GM23248 (cell line): ENCODE data around the gene CCDC102A. TPM values are rescaled to one million over a fixed set of nuclear protein-coding genes. Genes with fewer than 3 reads are reported as not detected.

Source experiments
- DNase-seq: peaks from one replicate; pipeline ENCODE4 v3.0.0-alpha.2; 2015
- H2AFZ ChIP-seq: fragments of 200-600 bp; sonication (generic); 2 replicates; pipeline ENCODE4 v1.6.1; 2016; ENCODE audit warnings: antibody characterized with exemption
- H3F3A ChIP-seq: fragments of 200-600 bp; sonication (generic); 2 replicates; pipeline ENCODE4 v1.6.1; 2016; ENCODE audit warnings: mild to moderate bottlenecking, antibody characterized with exemption, mixed run types; ENCODE audit not compliant: insufficient read depth
- H3K27ac ChIP-seq: fragments of 200-600 bp; sonication (generic); 2 replicates; pipeline ENCODE4 v1.5.1; 2016; ENCODE audit warnings: mild to moderate bottlenecking
- H3K27me3 ChIP-seq: fragments of 200-600 bp; sonication (generic); replicated peaks from 2 replicates; pipeline ENCODE4 v1.6.1; 2016; ENCODE audit warnings: mild to moderate bottlenecking; ENCODE audit not compliant: insufficient read depth
- H3K36me3 ChIP-seq: fragments of 200-600 bp; sonication (generic); 2 replicates; pipeline ENCODE4 v1.6.1; 2016; ENCODE audit warnings: low read depth, mild to moderate bottlenecking
- H3K4me1 ChIP-seq: fragments of 200-600 bp; sonication (generic); 2 replicates; pipeline ENCODE4 v1.6.1; 2016; ENCODE audit warnings: mild to moderate bottlenecking; ENCODE audit not compliant: insufficient read depth
- H3K4me2 ChIP-seq: fragments of 200-600 bp; sonication (generic); one replicate; pipeline ENCODE4 v1.6.1; 2016; ENCODE audit warnings: mild to moderate bottlenecking; ENCODE audit not compliant: unreplicated experiment
- H3K4me3 ChIP-seq: fragments of 200-600 bp; sonication (generic); 2 replicates; pipeline ENCODE4 v1.5.1; 2016; ENCODE audit warnings: mild to moderate bottlenecking
- H3K79me2 ChIP-seq: fragments of 200-600 bp; sonication (generic); 2 replicates; pipeline ENCODE4 v1.6.1; 2016; ENCODE audit warnings: mild to moderate bottlenecking; ENCODE audit not compliant: insufficient read depth
- H3K9ac ChIP-seq: fragments of 200-600 bp; sonication (generic); 2 replicates; pipeline ENCODE4 v1.6.1; 2016; ENCODE audit warnings: mild to moderate bottlenecking
- H3K9me2 ChIP-seq: fragments of 200-600 bp; sonication (generic); 2 replicates; pipeline ENCODE4 v1.6.1; 2016; ENCODE audit warnings: mixed run types, mild to moderate bottlenecking, moderate library complexity; ENCODE audit not compliant: insufficient read depth
- H3K9me3 ChIP-seq: fragments of 200-600 bp; sonication (generic); one replicate; pipeline ENCODE4 v1.6.1; 2017; ENCODE audit warnings: low read depth
- H4K20me1 ChIP-seq: fragments of 200-600 bp; sonication (generic); 2 replicates; pipeline ENCODE4 v1.6.0; 2016; ENCODE audit not compliant: insufficient read depth
- EZH2 ChIP-seq: fragments of 200-600 bp; sonication (generic); IDR thresholded peaks from 2 replicates; pipeline ENCODE4 v1.6.1; 2018; ENCODE audit warnings: antibody characterized with exemption, mild to moderate bottlenecking; ENCODE audit not compliant: insufficient read depth, poor library complexity, severe bottlenecking
- EZH2phosphoT487 ChIP-seq: fragments of 200-600 bp; sonication (generic); IDR thresholded peaks from 2 replicates; pipeline ENCODE4 v1.6.1; 2018; ENCODE audit warnings: antibody characterized with exemption, moderate library complexity, mild to moderate bottlenecking, low read depth; ENCODE audit not compliant: insufficient read depth
- WGBS, 2 experiments: methylation state at CpG; one replicate each; pipeline ENCODE4 v1.1.6; 2015 to 2017; ENCODE audit warnings: low lambda C conversion rate in 2 of 2, low coverage in 1 of 2; ENCODE audit errors: missing lambda C conversion rate in 2 of 2; 5-methylcytosine and 5-hydroxymethylcytosine counted together
- in situ Hi-C: fragments of 300-500 bp; cut with MboI; formaldehyde crosslinking; loops from 2 replicates; pipeline ENCODE4 v1.15.0; 2020
- polyA plus RNA-seq: library from polyadenylated mRNA; unstranded; fragments of >200 nt; fragmentation: Nextera tagmentation; extraction: Ambion mirVana; gene quantifications from 2 replicates; pipeline ENCODE4 v1.2.1, GENCODE V29; 2016
- total RNA-seq: library from RNA; depleted of rRNA; stranded (reverse); fragments of >200 nt; shearing (Covaris generic); gene quantifications from 2 replicates; pipeline ENCODE4 v1.2.3, GENCODE V29; 2014

The CCDC102A gene
- total and polyA plus RNA-seq, 2 experiments from 2014 or later, result 3.9 to 17.7 TPM

GRCh38 chr16:57498031-57498430 lies 38.3 kb downstream of the CCDC102A start:
- Histone ChIP-seq H3K4me2 (no peak overlapping the region), H3K4me1 (no peaks in the 10 kb centered on the region), H3K27me3 (no peaks in the 10 kb centered on the region), H4K20me1 (no peaks in the 10 kb centered on the region), H3F3A (no peaks in the 10 kb centered on the region), H2AFZ (no peak overlapping the region), H3K36me3 (no peaks in the 10 kb centered on the region), H3K79me2 (no peaks in the 10 kb centered on the region), H3K27ac (no peak overlapping the region), H3K9me2 (no peaks in the 10 kb centered on the region), H3K4me3 (no peak overlapping the region), H3K9me3 (no peaks in the 10 kb centered on the region), H3K9ac (no peak overlapping the region)
- 74 to 76% methylated on average over 4 of the region's 4 CpGs for WGBS, 2 experiments
- DNase-seq, result no peak
- in situ Hi-C loops, result no loop called here
- TF ChIP-seq EZH2, result no peak
- TF ChIP-seq EZH2phosphoT487, result no peak

- TF ChIP-seq EZH2 (no peak), EZH2phosphoT487 (no peak)
- H3K27me3 ChIP-seq, result no peaks in the 10 kb centered on the region
- H3K4me2 ChIP-seq, result no peak overlapping the region
- DNase-seq, result no peak
- no peak overlapping the region for H3K27ac ChIP-seq
- no peak overlapping the region for H3K4me3 ChIP-seq
- no peaks in the 10 kb centered on the region for H4K20me1 ChIP-seq
- 69 to 75% methylated on average over 13 of the region's 13 CpGs for WGBS, 2 experiments
- no peaks in the 10 kb centered on the region for H3K9me2 ChIP-seq
- H3K9me3 ChIP-seq, result no peaks in the 10 kb centered on the region
- no peaks in the 10 kb centered on the region for H3K36me3 ChIP-seq
- H2AFZ ChIP-seq, result no peak overlapping the region
- no peaks in the 10 kb centered on the region for H3K4me1 ChIP-seq
- in situ Hi-C loops, result no loop called here
- H3K9ac ChIP-seq, result no peak overlapping the region
- H3K79me2 ChIP-seq, result no peaks in the 10 kb centered on the region
- H3F3A ChIP-seq, result no peaks in the 10 kb centered on the region
These were observed 39.2 kb downstream of the CCDC102A start for GRCh38 chr16:57497121-57497520.

GRCh38 chr16:57493767-57494166 lies 42.6 kb downstream of the CCDC102A start:
- TF ChIP-seq EZH2, result no peak
- TF ChIP-seq EZH2phosphoT487, result no peak
- in situ Hi-C loops, result no loop called here
- H3K9me2 ChIP-seq, result no peaks in the 10 kb centered on the region
- no peaks in the 10 kb centered on the region for H3K9me3 ChIP-seq
- H3K36me3 ChIP-seq, result no peaks in the 10 kb centered on the region
- H3K4me1 ChIP-seq, result no peaks in the 10 kb centered on the region
- H2AFZ ChIP-seq, result no peak overlapping the region
- no peaks in the 10 kb centered on the region for H3K79me2 ChIP-seq
- WGBS, 2 experiments, result 79 to 86% methylated on average over 4 of the region's 4 CpGs
- H3K27me3 ChIP-seq, result no peaks in the 10 kb centered on the region
- H3K9ac ChIP-seq, result no peak overlapping the region
- no peaks in the 10 kb centered on the region for H4K20me1 ChIP-seq
- H3F3A ChIP-seq, result no peaks in the 10 kb centered on the region
- H3K27ac ChIP-seq, result no peak overlapping the region
- no peak overlapping the region for H3K4me3 ChIP-seq
- no peak overlapping the region for H3K4me2 ChIP-seq
- no peak for DNase-seq

- no peaks in the 10 kb centered on the region for H3F3A ChIP-seq
- no peak overlapping the region for H3K4me2 ChIP-seq
- H3K4me3 ChIP-seq, result no peak overlapping the region
- peaks cover 12% of the 10 kb centered on the region for H3K79me2 ChIP-seq
- H3K4me1 ChIP-seq, result peaks cover 19% of the 10 kb centered on the region; the same call in 1 of the 2 replicates
- 99 to 100% methylated on average over 5 of the region's 5 CpGs for WGBS, 2 experiments
- in situ Hi-C loops, result no loop called here
- no peak for TF ChIP-seq EZH2phosphoT487
- no peak for TF ChIP-seq EZH2
- H3K27ac ChIP-seq, result no peak overlapping the region
- H3K27me3 ChIP-seq, result no peaks in the 10 kb centered on the region
- H3K9me2 ChIP-seq, result no peaks in the 10 kb centered on the region
- H3K9ac ChIP-seq, result no peak overlapping the region
- no peaks in the 10 kb centered on the region for H3K36me3 ChIP-seq
- H2AFZ ChIP-seq, result no peak overlapping the region
- no peaks in the 10 kb centered on the region for H3K9me3 ChIP-seq
- no peaks in the 10 kb centered on the region for H4K20me1 ChIP-seq
- DNase-seq, result no peak
These were observed 47.1 kb downstream of the CCDC102A start for GRCh38 chr16:57489229-57489628.
